IMR-90 (cell line): ENCODE data around the gene PPARGC1A. TPM values are rescaled to one million over a fixed set of nuclear protein-coding genes. Genes with fewer than 3 reads are reported as not detected.
A peak's percentile ranks its signal among the peaks of the same experiment; 100 is the strongest.

Source experiments
- ATAC-seq: fragments of 200-7000 bp; cut with Tn5 transposase; 2 replicates; pipeline ENCODE4 v1.9.1; 2020; ENCODE audit warnings: low read depth, mild to moderate bottlenecking, moderate library complexity
- BruUV-seq: library from RNA; stranded (reverse); fragments of 400-500 nt; replicated peaks from 2 replicates; lab custom pipeline; 2021; lab: Mats Ljungman, UMichigan
- CTCF ChIA-PET: fragments of 300-600 bp; formaldehyde crosslinking; extraction: SDS; loops from one replicate; lab custom pipeline; 2021; ENCODE audit warnings: antibody characterized with exemption; lab: Yijun Ruan, JAX
- POLR2A ChIA-PET: fragments of 300-600 bp; sonication (Branson Sonifier 250); formaldehyde crosslinking; loops from one replicate; lab custom pipeline; 2022; ENCODE audit warnings: antibody characterized with exemption; ENCODE audit not compliant: unreplicated experiment; lab: Charles Lee
- DNase-seq: peaks from one replicate; pipeline ENCODE4 v3.0.0; 2013
- H2AFZ ChIP-seq: replicated peaks from 2 replicates; pipeline ENCODE3; 2013; ENCODE audit warnings: low read length, mild to moderate bottlenecking; ENCODE audit not compliant: poor library complexity
- H2AK5ac ChIP-seq: 2 replicates; pipeline ENCODE4 v1.6.1; 2013; ENCODE audit warnings: low read depth, low read length, inconsistent platforms
- H2AK9ac ChIP-seq: replicated peaks from 2 replicates; pipeline ENCODE3; 2013; ENCODE audit warnings: mild to moderate bottlenecking, low read depth, low read length, moderate library complexity; ENCODE audit not compliant: poor library complexity
- H2BK120ac ChIP-seq: 2 replicates; pipeline ENCODE4 v1.6.1; 2013; ENCODE audit warnings: low read depth, low read length, inconsistent platforms
- H2BK15ac ChIP-seq: 3 replicates; pipeline ENCODE4 v1.6.1; 2013; ENCODE audit warnings: low read depth, low read length, inconsistent platforms
- H2BK20ac ChIP-seq: 2 replicates; pipeline ENCODE4 v1.6.1; 2013; ENCODE audit warnings: low read depth, mild to moderate bottlenecking, inconsistent platforms, low read length, moderate library complexity
- H2BK5ac ChIP-seq: 2 replicates; pipeline ENCODE4 v1.6.1; 2013; ENCODE audit warnings: mild to moderate bottlenecking, low read depth, low read length, inconsistent platforms; ENCODE audit not compliant: poor library complexity, severe bottlenecking
- H3K14ac ChIP-seq: replicated peaks from 2 replicates; pipeline ENCODE4 v1.6.1; 2013; ENCODE audit warnings: low read depth, low read length, inconsistent platforms
- H3K18ac ChIP-seq: 2 replicates; pipeline ENCODE4 v1.6.1; 2013; ENCODE audit warnings: low read depth, low read length, control low read depth
- H3K23ac ChIP-seq: 2 replicates; pipeline ENCODE4 v1.6.1; 2013; ENCODE audit warnings: low read depth, low read length, inconsistent platforms
- H3K27ac ChIP-seq: 2 replicates; pipeline ENCODE4 v1.5.1; 2013; ENCODE audit warnings: mild to moderate bottlenecking, control low read depth, low read length; ENCODE audit not compliant: insufficient read depth
- H3K27me3 ChIP-seq: 2 replicates; pipeline ENCODE4 v1.6.1; 2013; ENCODE audit warnings: low read length; ENCODE audit not compliant: control insufficient read depth, insufficient read depth
- H3K36me3 ChIP-seq: 2 replicates; pipeline ENCODE4 v1.6.1; 2013; ENCODE audit warnings: low read length, mixed read lengths; ENCODE audit not compliant: control insufficient read depth, insufficient read depth
- H3K4ac ChIP-seq: 2 replicates; pipeline ENCODE4 v1.6.1; 2013; ENCODE audit warnings: low read depth, low read length, inconsistent platforms
- H3K4me1 ChIP-seq: 2 replicates; pipeline ENCODE4 v1.6.1; 2013; ENCODE audit warnings: low read length, mixed read lengths; ENCODE audit not compliant: control insufficient read depth, insufficient read depth
- H3K4me2 ChIP-seq: 2 replicates; pipeline ENCODE4 v1.6.1; 2013; ENCODE audit warnings: low read depth, mild to moderate bottlenecking, control low read depth, low read length, moderate library complexity
- H3K4me3 ChIP-seq: 2 replicates; pipeline ENCODE4 v1.5.1; 2013; ENCODE audit warnings: low read depth, mild to moderate bottlenecking, control low read depth, low read length, moderate library complexity; ENCODE audit not compliant: insufficient read depth
- H3K56ac ChIP-seq: 2 replicates; pipeline ENCODE4 v1.6.1; 2013; ENCODE audit warnings: low read length, inconsistent platforms; ENCODE audit not compliant: insufficient read depth; ENCODE audit errors: extremely low read depth
- H3K79me1 ChIP-seq, 2 experiments: 2 replicates each; pipeline ENCODE4 v1.6.1; 2013; ENCODE audit warnings: low read length in 2 of 2, inconsistent platforms in 1 of 2, low read depth in 1 of 2
- H3K9ac ChIP-seq: 2 replicates; pipeline ENCODE4 v1.6.1; 2013; ENCODE audit warnings: low read depth, low read length, control low read depth
- H3K9me1 ChIP-seq: 2 replicates; pipeline ENCODE4 v1.6.1; 2013; ENCODE audit warnings: low read length, inconsistent platforms; ENCODE audit not compliant: insufficient read depth
- H3K9me3 ChIP-seq: 2 replicates; pipeline ENCODE4 v1.6.1; 2013; ENCODE audit warnings: low read length; ENCODE audit not compliant: control insufficient read depth, insufficient read depth
- H4K20me1 ChIP-seq: 2 replicates; pipeline ENCODE4 v1.6.1; 2013; ENCODE audit warnings: low read length, inconsistent platforms; ENCODE audit not compliant: insufficient read depth
- H4K5ac ChIP-seq: 2 replicates; pipeline ENCODE4 v1.6.1; 2013; ENCODE audit warnings: mild to moderate bottlenecking, low read depth, low read length, control low read depth
- H4K8ac ChIP-seq, 2 experiments: 2 replicates each; pipeline ENCODE4 v1.6.1; 2013; ENCODE audit warnings: low read depth in 2 of 2, low read length in 2 of 2, control low read depth in 1 of 2, inconsistent platforms in 1 of 2
- H4K91ac ChIP-seq: 2 replicates; pipeline ENCODE4 v1.6.1; 2013; ENCODE audit warnings: low read depth, low read length, inconsistent platforms; ENCODE audit not compliant: insufficient read depth
- CHD1 ChIP-seq: IDR thresholded peaks from 2 replicates; pipeline ENCODE4 v1.6.1; 2012; ENCODE audit warnings: low read depth, low read length, improper control_type of control experiment
- MAFK ChIP-seq: IDR thresholded peaks from 2 replicates; pipeline ENCODE4 v1.6.1; 2012; ENCODE audit warnings: low read depth, low read length, improper control_type of control experiment
- NFE2L2 ChIP-seq: fragments of 150-350 bp; IDR thresholded peaks from 2 replicates; pipeline ENCODE4 v1.6.1; 2016; ENCODE audit warnings: low read depth, mild to moderate bottlenecking, low read length
- RCOR1 ChIP-seq: IDR thresholded peaks from 2 replicates; pipeline ENCODE4 v1.6.1; 2012; ENCODE audit warnings: mild to moderate bottlenecking, low read length, improper control_type of control experiment; ENCODE audit not compliant: insufficient replicate concordance
- RFX5 ChIP-seq: IDR thresholded peaks from 2 replicates; pipeline ENCODE4 v1.8.0; 2012; ENCODE audit warnings: low read depth, mild to moderate bottlenecking, low read length, moderate library complexity
- WGBS, 2 experiments: methylation state at CpG; one replicate each; pipeline versions ENCODE4 v1.1.5 to v1.1.7; 2013; ENCODE audit warnings: missing lambda C conversion rate in 2 of 2; ENCODE audit not compliant: insufficient read length in 1 of 2; ENCODE audit errors: extremely low coverage in 2 of 2; 5-methylcytosine and 5-hydroxymethylcytosine counted together
- dilution Hi-C: fragments of 300-500 bp; cut with HindIII; formaldehyde crosslinking; loops from one replicate; pipeline ENCODE4 v1.14.3; 2018; ENCODE audit warnings: low sequenced_read_pairs; ENCODE audit not compliant: unreplicated experiment
- in situ Hi-C: fragments of 300-500 bp; cut with MboI; formaldehyde crosslinking; loops from 3 replicates; pipeline ENCODE4 v1.14.3; 2019; ENCODE audit warnings: low sequenced_read_pairs, inconsistent platforms, mixed read lengths
- intact Hi-C: fragments of 100-400 bp; cut with micrococcal nuclease; formaldehyde crosslinking; loops from 2 replicates; pipeline ENCODE4 v1.10.0; 2022
- polyA plus RNA-seq, 3 experiments: library from polyadenylated mRNA; depleted of rRNA; stranded (reverse); fragments of >200 nt; gene quantifications; 2 replicates each; pipeline ENCODE4 v1.2.3, GENCODE V29; 2012; ENCODE audit warnings: low replicate concordance in 1 of 3
- total RNA-seq: library from RNA; depleted of rRNA; stranded (reverse); fragments of >200 nt; gene quantifications from 2 replicates; pipeline ENCODE4 v1.2.3, GENCODE V29; 2012
- TF ChIP-seq, protein P1 (sequence below): fragments of 150-350 bp; IDR thresholded peaks from 2 replicates; pipeline ENCODE4 v1.6.1; 2016; ENCODE audit warnings: low read depth, mild to moderate bottlenecking, low read length, moderate library complexity, borderline replicate concordance
- TF ChIP-seq, protein P2 (sequence below): fragments of 150-350 bp; IDR thresholded peaks from 2 replicates; pipeline ENCODE4 v1.6.1; 2017; ENCODE audit warnings: mild to moderate bottlenecking, antibody characterized with exemption, low read length, low read depth

PPARGC1A gene
- total and polyA plus RNA-seq, 2 of the 4 experiments (the other 2 are of a cell fraction): under 0.01 to 0.03 TPM

DNA sequence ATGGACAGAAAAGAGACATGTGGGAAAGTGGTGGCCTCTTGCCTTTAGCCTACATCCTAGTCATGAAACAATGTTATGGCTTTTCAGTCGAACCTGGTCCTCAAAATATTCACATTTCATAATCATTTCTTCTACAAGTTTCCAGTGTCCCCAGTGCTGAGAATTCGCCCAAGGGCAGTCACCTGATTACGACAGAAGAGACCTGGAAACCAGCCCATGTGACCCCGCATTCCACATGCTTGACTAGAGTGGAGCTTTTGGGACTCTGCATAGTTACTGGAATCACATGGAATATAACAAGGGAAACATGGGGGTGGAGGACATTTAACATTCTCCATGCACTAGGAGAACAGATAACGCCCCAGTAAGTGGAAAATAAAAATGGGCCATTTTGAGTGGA, 100.1 kb downstream of the PPARGC1A start:
- no peak overlapping the region for H3K4me3 ChIP-seq
- H3K27me3 ChIP-seq: no peaks in the 10 kb centered on the region
- WGBS, 2 experiments: no CpG with 5 or more reads among the region's 5 CpGs
- no peaks in the 10 kb centered on the region for H3K9me3 ChIP-seq
- TF ChIP-seq MAFK: no peak
- no peak for TF ChIP-seq RCOR1
- TF ChIP-seq, protein P1, sequence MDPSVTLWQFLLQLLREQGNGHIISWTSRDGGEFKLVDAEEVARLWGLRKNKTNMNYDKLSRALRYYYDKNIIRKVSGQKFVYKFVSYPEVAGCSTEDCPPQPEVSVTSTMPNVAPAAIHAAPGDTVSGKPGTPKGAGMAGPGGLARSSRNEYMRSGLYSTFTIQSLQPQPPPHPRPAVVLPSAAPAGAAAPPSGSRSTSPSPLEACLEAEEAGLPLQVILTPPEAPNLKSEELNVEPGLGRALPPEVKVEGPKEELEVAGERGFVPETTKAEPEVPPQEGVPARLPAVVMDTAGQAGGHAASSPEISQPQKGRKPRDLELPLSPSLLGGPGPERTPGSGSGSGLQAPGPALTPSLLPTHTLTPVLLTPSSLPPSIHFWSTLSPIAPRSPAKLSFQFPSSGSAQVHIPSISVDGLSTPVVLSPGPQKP: no peak
- no peak for TF ChIP-seq CHD1
- no peak for TF ChIP-seq NFE2L2
- TF ChIP-seq RFX5: no peak
- TF ChIP-seq, protein P2, sequence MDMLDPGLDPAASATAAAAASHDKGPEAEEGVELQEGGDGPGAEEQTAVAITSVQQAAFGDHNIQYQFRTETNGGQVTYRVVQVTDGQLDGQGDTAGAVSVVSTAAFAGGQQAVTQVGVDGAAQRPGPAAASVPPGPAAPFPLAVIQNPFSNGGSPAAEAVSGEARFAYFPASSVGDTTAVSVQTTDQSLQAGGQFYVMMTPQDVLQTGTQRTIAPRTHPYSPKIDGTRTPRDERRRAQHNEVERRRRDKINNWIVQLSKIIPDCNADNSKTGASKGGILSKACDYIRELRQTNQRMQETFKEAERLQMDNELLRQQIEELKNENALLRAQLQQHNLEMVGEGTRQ: peak; percentile 65
- ATAC-seq (peak; percentile 86), DNase-seq (peak; percentile 79)
- H2BK15ac ChIP-seq: no peak overlapping the region
- no peak overlapping the region for H3K18ac ChIP-seq
- no peak overlapping the region for H3K4me2 ChIP-seq
- intact Hi-C loops (no loop called here), dilution Hi-C loops (no loop called here), in situ Hi-C loops (no loop called here)
- POLR2A ChIA-PET: no interaction called here
- peak overlapping the region; percentile 67 for H2BK5ac ChIP-seq
- no peaks in the 10 kb centered on the region for H3K79me1 ChIP-seq
- H4K5ac ChIP-seq: no peak overlapping the region
- H3K9me1 ChIP-seq: no peaks in the 10 kb centered on the region
- no peaks in the 10 kb centered on the region for H3K36me3 ChIP-seq
- H4K20me1 ChIP-seq: no peaks in the 10 kb centered on the region
- no peak overlapping the region for H2BK20ac ChIP-seq
- H2AK5ac ChIP-seq: no peak overlapping the region
- no TSS peak for BruUV-seq
- no peak overlapping the region for H4K8ac ChIP-seq
- no peak overlapping the region for H4K91ac ChIP-seq
- H3K14ac ChIP-seq: no peak overlapping the region
- no peak overlapping the region for H3K4ac ChIP-seq
- H3K4me1 ChIP-seq: no peaks in the 10 kb centered on the region; the same call in 1 of the 2 replicates
- no peak overlapping the region for H3K9ac ChIP-seq
- H3K56ac ChIP-seq: no peak overlapping the region
- CTCF ChIA-PET: no interaction called here
- H2AFZ ChIP-seq: no peak overlapping the region
- H2BK120ac ChIP-seq: no peak overlapping the region
- H3K27ac ChIP-seq: no peak overlapping the region
- H3K23ac ChIP-seq: no peak overlapping the region
- H2AK9ac ChIP-seq: no peak overlapping the region
